Coronary artery (tissue), 2 donors: ENCODE results near the gene KRT83.
A peak's percentile ranks its signal among the peaks of the same experiment; 100 is the strongest.

Source experiments
- DNase-seq: peaks from one replicate; pipeline ENCODE4 v3.0.0-alpha.2; 2017; ENCODE audit warnings: low spot score
- H3K27ac ChIP-seq, 2 donors: fragments of 200-600 bp; sonication (generic); one replicate each; pipeline ENCODE4 v1.5.1; 2016 to 2019
- H3K4me3 ChIP-seq: fragments of 200-600 bp; sonication (generic); 2 replicates; pipeline ENCODE4 v1.5.1; 2016; ENCODE audit warnings: mild to moderate bottlenecking, moderate library complexity
- CTCF ChIP-seq: fragments of 200-600 bp; sonication (generic); IDR thresholded peaks from one replicate; pipeline ENCODE4 v1.5.1; 2019; ENCODE audit warnings: antibody characterized with exemption

The KRT83 gene

GRCh38 chr12:52280796-52281560, 40.2 kb downstream of the KRT83 start:
- peak; percentile 97 for DNase-seq
- H3K27ac ChIP-seq: peak overlapping the region; percentile 85 to 96
- no peak overlapping the region for H3K4me3 ChIP-seq
- no peak for TF ChIP-seq CTCF

- no peak overlapping the region for H3K4me3 ChIP-seq
- H3K27ac ChIP-seq: peak overlapping the region; percentile 85 to 96
- TF ChIP-seq CTCF: no peak
- peak; percentile 92 for DNase-seq
Observed at GRCh38 chr12:52280319-52280795, 40.8 kb downstream of the KRT83 start.

- Histone ChIP-seq H3K27ac (peak overlapping the region; percentile 85 to 96), H3K4me3 (peak overlapping the region; percentile 62)
- DNase-seq: no peak
- TF ChIP-seq CTCF: no peak
Observed at GRCh38 chr12:52279422-52280318, 41.5 kb downstream of the KRT83 start.

GRCh38 chr12:52278575-52279421, 42.4 kb downstream of the KRT83 start:
- Histone ChIP-seq H3K4me3 (peak overlapping the region; percentile 62), H3K27ac (peak overlapping the region; percentile 85 to 96)
- peak; percentile 83 for DNase-seq
- TF ChIP-seq CTCF: peak; percentile 99

- H3K27ac ChIP-seq: no peak overlapping the region
- peak; percentile 71 for DNase-seq
- no peak for TF ChIP-seq CTCF
- H3K4me3 ChIP-seq: no peak overlapping the region
Observed at GRCh38 chr12:52277486-52278245, 43.5 kb downstream of the KRT83 start.

- Histone ChIP-seq H3K4me3 (no peak overlapping the region), H3K27ac (no peak overlapping the region)
- TF ChIP-seq CTCF: no peak
- DNase-seq: peak; percentile 43
Observed at GRCh38 chr12:52275686-52276085, 45.5 kb downstream of the KRT83 start.
